NCI-H748 (cell line): ENCODE data around the gene SLC16A4.
"Not testable (repeated sequence)": the region's sequence is repeated elsewhere in the genome, so short reads cannot be mapped to it uniquely, and the experiment has no call there.

Experiments used
- DNase-seq: peaks from one replicate; lab custom pipeline; 2025; ENCODE audit not compliant: unreplicated experiment; lab: John Stamatoyannopoulos, UW

The SLC16A4 gene

GRCh38 chr1:110409316-110409715 lies 18.5 kb upstream of the SLC16A4 start:
- no peak for DNase-seq

GRCh38 chr1:110408488-110408887 lies 17.7 kb upstream of the SLC16A4 start:
- DNase-seq, result no peak

GRCh38 chr1:110407260-110408210 lies 16.7 kb upstream of the SLC16A4 start, which contains the start of gene LAMTOR5:
LAMTOR5 (minus strand) TSS chr1:110407694; CDS start chr1:110407620, 74 bp downstream.
- peak; percentile 95 for DNase-seq

- not testable (repeated sequence) for DNase-seq
Observed at GRCh38 chr1:110406407-110406806, 15.6 kb upstream of the SLC16A4 start.

- DNase-seq, result no peak
Observed at GRCh38 chr1:110404401-110404800, 13.6 kb upstream of the SLC16A4 start.

GRCh38 chr1:110403805-110404204 lies 13.0 kb upstream of the SLC16A4 start:
- no peak for DNase-seq

- not testable (repeated sequence) for DNase-seq
Observed at GRCh38 chr1:110396259-110396958, 5.6 kb upstream of the SLC16A4 start.

GRCh38 chr1:110394493-110394820 lies 3.6 kb upstream of the SLC16A4 start:
- no peak for DNase-seq

GRCh38 chr1:110393691-110394492 lies 3.1 kb upstream of the SLC16A4 start:
- DNase-seq, result no peak

GRCh38 chr1:110393286-110393685 lies 2.5 kb upstream of the SLC16A4 start:
- DNase-seq, result no peak

GRCh38 chr1:110390096-110390495 lies 730 bp downstream of the SLC16A4 start:
- DNase-seq, result no peak

GRCh38 chr1:110387048-110387754 lies 3.6 kb downstream of the SLC16A4 start:
- DNase-seq, result no peak

- DNase-seq, result no peak
Observed at GRCh38 chr1:110385369-110385768, 5.5 kb downstream of the SLC16A4 start.

- no peak for DNase-seq
Observed at GRCh38 chr1:110384581-110385321, 6.1 kb downstream of the SLC16A4 start.

- DNase-seq, result no peak
Observed at GRCh38 chr1:110383251-110383990, 7.4 kb downstream of the SLC16A4 start.

- DNase-seq, result no peak
Observed at GRCh38 chr1:110380672-110381283, 10.0 kb downstream of the SLC16A4 start.

- DNase-seq, result no peak
Observed at GRCh38 chr1:110375490-110375889, 15.3 kb downstream of the SLC16A4 start.

- no peak for DNase-seq
Observed at GRCh38 chr1:110370827-110371226, 20.0 kb downstream of the SLC16A4 start.

GRCh38 chr1:110364221-110364620 lies 26.6 kb downstream of the SLC16A4 start:
- DNase-seq, result no peak
